GM12873 (cell line): Measurements from ENCODE around the gene AQP12A.

Source experiments
- CTCF ChIP-seq: IDR thresholded peaks from 2 replicates; pipeline ENCODE4 v1.5.1; 2012; ENCODE audit warnings: low read depth, mild to moderate bottlenecking, moderate library complexity, low read length, control low read depth; ENCODE audit not compliant: insufficient read depth; ENCODE audit errors: missing control alignments

The AQP12A gene

GRCh38 chr2:240687045-240687740, 4.5 kb upstream of the AQP12A start:
- TF ChIP-seq CTCF = no peak

- TF ChIP-seq CTCF = no peak
These were observed 3.7 kb upstream of the AQP12A start for GRCh38 chr2:240687741-240688552.

GRCh38 chr2:240688553-240688919, 3.1 kb upstream of the AQP12A start:
- no peak for TF ChIP-seq CTCF

GRCh38 chr2:240689975-240690374, 1.7 kb upstream of the AQP12A start:
- TF ChIP-seq CTCF = no peak

- TF ChIP-seq CTCF = no peak
These were observed 9.5 kb downstream of the AQP12A start for GRCh38 chr2:240701091-240701735.

GRCh38 chr2:240701736-240702639, 10.3 kb downstream of the AQP12A start:
- TF ChIP-seq CTCF = no peak
